HG02610 (cell line): Measurements from ENCODE around the gene GNG14.
"Not testable (repeated sequence)": the region's sequence is repeated elsewhere in the genome, so short reads cannot be mapped to it uniquely, and the experiment has no call there.

Source experiments
- ATAC-seq: cut with Tn5 transposase; IDR thresholded peaks from one replicate; pipeline ENCODE4 v1.9.1; 2021; ENCODE audit warnings: mild to moderate bottlenecking, moderate library complexity; ENCODE audit not compliant: unreplicated experiment

The GNG14 gene

DNA sequence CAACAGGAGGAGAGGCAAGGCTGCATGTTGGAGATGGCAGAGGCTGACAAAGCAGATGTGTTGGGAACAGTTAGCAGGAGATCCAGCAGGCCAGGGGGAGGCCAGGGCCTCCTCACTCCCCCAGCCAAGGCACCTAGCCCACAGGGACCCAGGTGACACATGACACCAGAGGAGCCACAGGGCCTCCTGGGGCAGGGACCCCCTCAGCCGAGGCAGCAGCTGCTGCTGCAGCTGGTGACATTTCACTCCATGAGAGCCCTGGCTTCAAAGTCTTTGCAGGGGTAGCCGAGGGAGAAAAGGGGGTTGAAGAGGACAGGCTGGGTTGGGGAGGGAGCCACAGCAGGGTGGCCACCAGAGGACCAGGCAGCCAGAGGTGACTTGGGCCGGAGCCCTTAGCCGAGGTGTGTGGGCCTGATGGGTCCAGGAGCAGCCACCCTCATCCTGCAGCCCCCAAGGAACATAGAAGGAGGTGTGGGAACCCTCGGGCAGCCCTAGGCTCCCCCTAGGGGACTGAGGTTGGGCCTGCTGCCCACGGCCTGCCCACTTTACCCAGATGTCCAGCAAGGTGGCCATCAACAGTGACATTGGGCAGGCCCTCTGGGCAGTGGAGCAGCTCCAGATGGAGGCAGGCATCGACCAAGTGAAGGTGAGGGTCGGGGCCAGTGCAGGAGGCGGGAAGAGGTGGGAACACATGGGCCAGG, at the start of gene GNG14:
Gene GNG14, plus strand, starts transcription at position 503 of the 701 bp plus-strand sequence. Its CDS starts 51 bp downstream, at position 554.
- no peak for ATAC-seq

DNA sequence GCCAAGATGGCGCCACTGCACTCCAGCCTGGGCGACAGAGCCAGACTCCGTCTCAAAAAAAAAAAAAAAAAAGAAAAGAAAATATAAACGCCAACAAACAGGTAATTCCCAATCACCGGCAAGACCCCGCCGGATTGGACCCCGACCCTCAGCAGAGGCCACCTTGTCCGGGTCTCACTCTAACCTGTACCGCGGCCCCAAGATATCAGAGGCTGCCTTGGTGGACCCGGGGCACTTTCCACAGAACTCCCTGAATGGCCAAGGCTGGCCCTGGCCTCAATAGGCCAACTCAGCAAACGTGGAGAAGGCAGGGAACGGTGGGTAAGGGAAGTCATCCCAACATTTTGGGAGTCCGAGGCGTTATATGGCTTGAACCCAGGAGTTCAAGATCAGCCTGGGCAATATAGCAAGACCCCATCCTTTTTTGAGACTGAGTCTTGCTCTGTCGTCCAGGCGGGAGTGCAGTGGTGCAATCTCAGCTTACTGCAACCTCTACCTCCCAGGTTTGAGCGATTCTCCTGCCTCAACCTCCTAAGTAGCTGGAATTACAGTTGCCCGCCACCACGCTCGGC, 49.1 kb upstream of the GNG14 start:
- no peak for ATAC-seq

DNA sequence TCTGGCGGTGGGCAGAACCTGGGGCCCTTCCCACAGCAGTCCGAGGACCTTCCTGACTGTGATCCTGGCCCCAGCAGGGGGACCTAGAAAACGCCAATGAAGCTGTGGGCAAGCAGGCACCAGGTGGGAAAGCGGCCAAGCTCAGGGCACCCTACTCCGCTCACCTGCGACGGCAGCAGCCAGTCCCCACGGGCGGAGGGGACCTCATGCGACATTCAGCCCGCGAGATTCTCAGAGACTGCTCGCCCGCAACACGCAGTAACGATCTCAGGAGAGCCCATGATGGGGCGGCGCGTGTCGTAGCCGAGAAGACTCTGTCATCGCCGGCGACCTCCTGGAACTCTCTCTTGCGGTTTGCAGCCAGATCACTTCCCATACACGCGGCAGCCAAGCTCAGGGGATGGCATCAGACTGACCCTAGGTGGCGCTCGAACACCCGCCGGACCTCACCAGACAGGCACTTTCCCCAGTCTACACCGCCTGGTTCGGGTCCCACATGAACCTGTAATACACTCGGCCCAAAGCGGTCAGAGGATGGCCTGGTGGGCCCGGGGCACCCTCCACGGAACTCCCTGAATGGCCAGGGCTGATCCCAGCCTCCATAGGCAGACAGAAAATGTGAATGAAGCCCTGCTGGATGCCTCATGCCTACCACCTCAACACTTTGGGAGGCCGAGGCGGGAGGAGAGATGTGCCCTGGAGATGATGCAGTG, 47.7 kb upstream of the GNG14 start:
- peak; percentile 55 for ATAC-seq

DNA sequence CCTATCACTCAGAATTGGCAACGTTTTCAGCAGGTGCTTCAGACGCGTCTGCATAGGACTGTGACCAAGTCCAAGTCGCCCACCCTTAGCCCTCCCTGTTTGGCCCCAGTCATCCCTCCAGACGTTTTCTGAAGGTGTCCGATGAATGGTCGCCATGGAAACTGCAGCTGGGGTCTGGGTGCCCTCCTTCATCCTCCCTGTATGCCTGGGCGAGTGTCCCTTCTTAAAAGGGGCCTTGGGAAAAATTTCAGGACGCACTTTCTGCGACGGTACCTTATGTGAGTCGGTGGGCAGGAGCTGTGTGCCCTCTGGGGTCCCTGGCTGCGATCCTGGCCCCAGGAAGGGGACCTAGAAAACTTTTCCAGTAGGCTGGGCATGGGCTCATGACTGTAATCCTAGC, 46.3 kb upstream of the GNG14 start:
- ATAC-seq, result no peak

DNA sequence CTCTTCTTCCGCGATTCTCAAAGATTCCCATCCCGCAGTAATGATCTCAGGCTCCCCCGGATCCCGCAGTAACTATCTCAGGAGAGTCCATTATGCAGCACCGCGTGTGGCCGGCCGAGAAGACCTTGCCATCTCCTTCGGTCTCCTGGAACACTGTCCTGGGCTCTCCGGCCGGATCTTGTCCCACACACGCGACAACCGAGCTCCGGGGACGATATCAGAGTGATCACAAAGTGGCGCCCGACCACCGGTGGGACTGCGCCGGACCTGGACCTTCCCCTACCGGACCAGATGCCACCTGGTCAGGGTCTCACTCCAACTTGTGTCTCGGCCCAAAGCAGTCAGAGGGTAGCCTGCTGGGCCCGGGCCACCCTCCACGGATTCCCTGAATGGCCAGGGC, 45.3 kb upstream of the GNG14 start:
- no peak for ATAC-seq

DNA sequence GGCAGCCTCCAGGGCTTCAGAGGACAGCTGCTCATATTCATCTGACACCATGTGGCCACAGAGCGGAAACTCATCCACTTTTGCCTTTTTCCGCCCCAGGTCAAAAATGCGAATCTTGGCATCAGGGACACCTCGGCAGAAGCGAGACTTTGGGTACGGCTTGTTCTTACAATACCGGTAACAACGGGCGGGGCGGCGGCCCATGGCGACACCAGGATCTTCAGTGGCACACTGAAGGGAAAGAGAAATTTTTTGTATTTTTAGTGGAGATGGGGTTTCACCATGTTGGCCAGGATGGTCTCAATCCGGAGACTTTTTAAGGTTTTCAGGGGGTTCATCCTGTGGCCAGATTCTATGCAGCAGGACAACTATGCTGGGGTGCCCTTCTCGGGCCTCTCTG, 44.1 kb upstream of the GNG14 start:
- ATAC-seq, result not testable (repeated sequence)

DNA sequence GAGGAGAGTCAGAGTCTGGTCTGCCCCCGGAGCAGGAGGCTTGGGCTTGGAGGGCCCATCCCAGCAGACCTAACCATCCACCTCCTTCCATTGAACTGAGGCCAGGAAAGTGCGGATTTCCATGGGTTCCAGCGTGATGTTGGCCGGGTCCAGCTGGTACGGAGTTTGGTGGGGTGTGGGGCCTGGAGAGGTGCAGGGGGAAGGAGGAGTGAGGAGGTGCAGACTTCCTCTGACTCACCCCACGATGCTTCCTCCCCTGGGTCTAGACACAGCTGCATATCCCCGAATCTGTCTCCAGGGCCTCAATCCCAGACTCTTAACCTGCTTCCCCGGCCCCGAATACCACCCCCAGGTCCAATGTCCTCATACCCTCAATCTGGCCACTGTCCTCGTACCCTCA, 41.2 kb upstream of the GNG14 start:
- ATAC-seq, result no peak

DNA sequence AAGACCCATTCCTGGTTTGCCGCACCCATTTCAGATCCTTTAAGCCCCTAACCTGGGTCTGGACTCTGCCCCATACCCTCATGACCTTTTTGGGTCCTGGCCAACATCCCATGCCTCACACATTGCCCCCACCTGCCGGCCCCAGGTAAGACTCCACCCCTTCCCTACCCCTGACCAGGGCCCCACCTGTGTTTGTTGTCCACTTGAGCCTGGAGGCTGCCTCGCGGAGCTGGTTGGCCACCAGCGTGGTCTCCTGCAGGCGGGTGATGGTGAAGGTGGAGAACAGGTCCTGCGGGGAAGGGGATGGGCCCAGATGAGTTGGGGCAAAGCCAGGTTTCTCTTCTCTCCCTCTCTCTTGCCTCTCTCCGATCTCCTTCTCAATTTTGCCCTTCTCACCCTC, 40.8 kb upstream of the GNG14 start:
- no peak for ATAC-seq

DNA sequence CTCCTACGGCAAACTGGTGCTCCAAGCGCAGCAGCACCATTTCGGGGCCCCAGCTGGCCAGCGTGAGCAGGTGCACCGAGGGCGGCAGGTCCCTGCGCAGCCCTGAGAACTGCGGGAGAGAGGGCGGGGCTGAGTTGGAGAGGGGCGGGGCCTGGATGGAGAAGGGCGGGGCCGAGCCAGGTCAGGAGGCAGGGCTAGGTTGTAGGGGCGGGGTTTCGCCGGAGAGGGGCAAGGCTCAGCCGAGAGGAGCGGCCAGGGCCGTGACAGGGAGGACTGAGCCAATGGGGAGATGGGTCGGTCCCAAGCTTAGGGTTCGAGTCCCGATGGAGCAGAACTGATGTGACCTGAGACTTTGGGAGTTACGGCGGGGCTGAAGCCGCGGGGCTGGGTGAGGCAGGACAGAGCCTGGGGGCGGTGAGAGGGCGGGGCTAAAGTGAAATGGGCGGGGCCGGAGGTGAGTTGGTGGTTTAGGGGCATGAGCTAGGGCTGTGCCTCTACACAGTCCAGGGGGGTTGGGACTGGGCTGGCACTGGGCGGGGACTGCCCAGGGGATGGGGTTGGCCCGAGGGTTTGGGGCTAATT, 40.2 kb upstream of the GNG14 start:
- no peak for ATAC-seq

DNA sequence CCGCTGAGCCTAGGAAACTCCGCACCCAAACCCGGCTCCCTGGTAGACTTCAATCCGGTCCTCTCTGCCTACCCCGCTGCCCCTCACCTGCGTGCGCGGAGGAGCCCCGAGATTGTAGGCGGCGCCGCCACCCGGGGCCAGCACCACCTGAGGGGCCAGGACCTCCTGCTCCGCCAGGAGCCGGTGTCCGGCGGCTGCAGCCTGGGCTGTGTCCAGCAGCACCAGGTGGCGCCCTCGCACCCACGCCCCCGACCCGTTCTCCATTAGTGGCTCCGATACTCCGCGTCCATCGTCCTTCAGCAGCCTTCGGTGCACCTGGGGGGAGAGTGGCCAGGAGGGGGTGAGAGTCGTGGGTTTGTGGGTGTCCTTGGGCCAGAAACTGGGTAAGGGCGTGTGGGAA, 39.7 kb upstream of the GNG14 start:
- no peak for ATAC-seq

DNA sequence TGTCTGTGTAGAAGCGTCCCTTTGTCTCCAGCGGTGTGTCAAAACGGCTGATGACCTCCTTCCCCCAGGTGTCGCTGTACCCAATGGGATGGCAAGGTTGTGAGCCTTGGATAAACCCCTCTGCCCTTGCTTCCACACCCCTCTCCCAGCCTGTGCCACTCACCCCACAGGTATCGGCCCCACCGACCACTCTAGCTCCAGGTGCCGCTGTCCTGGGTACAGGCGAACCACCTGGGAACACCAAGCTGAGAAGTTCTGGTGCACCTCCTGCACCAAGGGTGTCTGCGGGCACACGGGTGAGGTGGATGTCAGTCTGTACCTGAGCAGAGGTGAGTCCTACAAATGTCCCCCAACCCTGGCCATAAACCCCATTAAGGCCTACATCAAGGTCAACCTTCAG, 37.9 kb upstream of the GNG14 start:
- no peak for ATAC-seq

DNA sequence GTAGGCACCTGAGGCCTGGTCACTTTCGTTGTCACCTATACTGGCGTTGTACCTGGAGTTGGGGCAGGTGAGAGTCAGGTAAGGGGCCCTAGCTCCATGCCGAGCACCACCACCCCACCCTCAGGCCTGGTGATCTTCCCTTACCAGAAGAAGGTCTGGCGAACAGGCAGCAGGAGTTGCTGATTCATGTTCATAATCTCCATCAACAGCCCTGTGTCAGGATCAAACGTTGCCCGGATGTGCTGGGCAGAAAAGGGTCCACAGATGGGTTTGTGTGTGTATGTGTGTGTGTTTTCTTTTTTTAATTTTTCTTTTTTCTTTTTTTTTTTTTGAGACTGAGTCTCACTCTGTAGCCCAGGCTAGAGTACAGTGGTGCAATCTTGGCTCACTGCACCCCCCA, 35.6 kb upstream of the GNG14 start:
- ATAC-seq, result no peak

DNA sequence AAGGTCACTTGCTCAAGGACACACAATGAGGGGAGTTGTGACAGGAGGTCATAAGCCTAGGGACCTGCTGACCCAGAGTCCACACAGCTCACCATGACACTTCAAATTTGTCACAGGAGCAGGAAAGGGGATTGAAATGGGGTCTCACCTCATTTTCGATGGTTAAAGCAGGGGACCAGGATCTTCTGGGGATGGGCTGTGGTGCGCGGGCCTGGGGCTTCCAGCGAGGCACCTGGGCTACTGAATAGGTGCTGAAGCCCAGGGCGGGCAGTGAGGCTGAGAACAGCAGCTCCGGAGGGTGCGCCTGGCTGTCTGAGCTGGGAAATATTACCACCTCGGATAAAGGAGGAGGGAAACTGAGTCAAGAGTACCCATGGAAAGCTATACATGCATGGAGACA, 32.3 kb upstream of the GNG14 start:
- no peak for ATAC-seq

DNA sequence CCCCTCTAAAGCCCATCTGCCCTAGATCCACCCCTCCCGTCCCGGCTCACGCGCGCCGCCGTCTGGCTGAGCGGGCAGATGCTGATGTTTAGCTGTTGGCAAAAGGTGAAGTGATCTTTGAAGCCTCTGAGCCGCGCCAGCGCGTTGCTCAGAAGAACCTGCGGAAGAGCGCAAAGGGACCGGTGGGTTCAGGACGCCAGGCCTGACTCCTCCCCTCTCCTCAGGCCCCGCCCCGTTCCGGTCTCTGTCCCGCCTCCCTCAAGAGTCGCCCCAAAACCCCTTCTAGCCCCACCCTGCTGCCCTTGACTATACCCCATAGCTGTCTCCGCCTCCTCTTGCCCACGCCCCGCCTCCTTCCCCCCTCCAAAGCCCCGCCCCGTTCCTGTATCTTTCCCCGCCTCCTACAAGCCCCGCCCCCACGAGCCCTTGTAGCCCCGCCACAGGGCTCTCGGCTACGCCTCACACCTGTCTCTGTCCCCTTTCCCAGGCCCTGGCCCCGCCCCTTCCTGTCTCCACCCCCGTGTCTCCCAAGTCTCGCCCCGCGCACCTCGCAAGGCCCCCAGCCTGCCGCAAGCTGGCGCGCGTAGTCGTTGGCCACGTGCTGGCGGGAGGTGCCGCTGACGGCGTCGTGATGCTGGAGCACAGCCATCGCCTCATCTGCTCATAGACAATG, 30.8 kb upstream of the GNG14 start:
- no peak for ATAC-seq

DNA sequence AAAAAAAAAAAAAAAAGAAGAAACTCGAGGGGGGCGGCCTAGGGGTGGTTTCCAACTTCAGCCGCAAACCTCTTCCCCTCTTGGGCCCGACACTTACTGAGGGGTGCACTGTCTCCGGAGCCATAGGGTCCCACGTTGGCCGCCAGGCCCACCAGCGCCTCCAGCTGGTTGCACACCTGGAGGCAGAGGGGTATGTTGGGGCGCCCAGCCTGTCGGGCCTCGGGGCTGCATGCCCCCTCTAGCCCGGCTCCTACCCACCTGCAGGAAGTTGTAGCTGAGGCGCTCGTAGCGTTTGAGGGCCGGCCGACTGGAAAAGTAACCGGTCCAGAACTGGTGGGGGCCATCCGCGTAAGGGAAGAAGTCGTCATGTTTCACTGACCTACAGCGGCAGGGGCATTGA, 29.8 kb upstream of the GNG14 start:
- ATAC-seq, result no peak

DNA sequence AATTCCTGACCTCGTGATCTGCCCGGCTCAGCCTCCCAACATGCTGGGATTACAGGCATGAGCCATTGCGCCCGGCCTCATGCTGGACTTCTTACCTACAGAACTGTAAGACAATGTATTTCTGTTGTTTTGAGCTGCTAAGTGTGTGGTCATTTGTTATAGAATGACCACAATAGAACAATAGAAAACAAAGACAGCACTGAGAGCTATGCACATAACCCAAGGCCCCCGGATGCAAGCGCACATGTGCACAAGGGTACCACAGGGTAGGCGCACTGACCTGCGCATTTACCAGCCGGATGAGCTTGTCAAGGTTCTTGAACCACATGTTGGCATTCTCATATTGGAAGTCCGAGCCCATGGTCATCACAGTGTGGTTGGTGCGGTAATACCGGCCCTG, 26.8 kb upstream of the GNG14 start:
- ATAC-seq, result no peak

DNA sequence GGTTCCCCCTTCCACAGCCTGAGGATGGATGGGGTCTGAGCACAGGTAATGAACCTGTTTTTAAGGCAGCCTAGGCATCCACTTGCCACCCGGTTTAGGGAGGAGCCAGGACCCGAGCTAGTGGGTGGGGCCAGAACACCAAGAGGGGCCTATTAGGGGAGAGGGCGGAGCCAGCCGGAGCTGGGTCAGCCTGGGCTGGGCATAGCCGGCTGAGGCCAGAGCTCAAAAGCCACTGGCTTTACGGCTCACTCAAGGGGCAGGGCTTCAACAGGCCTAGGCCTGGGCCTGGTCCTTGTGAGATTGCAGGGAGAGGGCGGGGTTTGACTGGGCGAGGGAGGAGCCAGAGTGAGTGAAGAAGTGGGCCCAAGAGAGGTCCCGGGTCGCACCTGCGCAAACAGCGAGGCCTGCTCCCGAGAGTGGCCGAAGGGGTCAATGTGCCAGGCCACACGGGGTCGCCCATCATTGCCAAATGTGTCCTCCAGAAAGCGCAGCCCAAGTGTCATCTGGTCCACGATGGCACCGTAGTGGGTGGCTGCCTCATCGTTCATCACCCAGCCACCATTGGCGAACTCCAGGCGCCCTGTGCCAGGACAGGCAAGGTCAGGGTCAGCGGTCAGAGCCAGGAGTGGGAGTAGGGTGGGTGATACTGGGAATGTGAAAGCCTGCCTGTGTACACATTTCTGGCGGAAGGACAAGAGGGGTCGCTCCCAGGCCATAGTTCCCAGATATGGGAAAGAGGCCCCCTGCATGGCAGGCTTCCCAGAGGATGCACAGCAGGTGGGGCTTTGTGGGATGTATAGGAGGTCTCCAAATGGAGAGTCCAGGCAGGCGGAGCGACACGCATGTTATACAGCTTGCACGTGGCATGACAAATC, 23.2 kb upstream of the GNG14 start:
- ATAC-seq, result no peak

DNA sequence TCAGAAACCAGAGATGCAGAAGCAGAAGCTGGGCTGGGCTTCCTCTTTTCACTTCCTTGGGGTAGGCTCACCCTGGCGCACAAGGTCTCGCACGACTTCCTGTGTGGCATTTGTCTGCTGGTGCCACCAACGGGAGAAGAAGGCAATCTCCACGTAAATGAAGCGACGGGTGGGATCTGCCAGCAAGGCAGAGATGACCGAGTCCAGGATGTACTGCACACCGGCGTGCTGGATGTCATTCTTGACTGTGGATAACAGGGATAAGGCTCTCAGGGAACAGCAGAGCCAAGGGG, 22.6 kb upstream of the GNG14 start:
- ATAC-seq, result no peak

DNA sequence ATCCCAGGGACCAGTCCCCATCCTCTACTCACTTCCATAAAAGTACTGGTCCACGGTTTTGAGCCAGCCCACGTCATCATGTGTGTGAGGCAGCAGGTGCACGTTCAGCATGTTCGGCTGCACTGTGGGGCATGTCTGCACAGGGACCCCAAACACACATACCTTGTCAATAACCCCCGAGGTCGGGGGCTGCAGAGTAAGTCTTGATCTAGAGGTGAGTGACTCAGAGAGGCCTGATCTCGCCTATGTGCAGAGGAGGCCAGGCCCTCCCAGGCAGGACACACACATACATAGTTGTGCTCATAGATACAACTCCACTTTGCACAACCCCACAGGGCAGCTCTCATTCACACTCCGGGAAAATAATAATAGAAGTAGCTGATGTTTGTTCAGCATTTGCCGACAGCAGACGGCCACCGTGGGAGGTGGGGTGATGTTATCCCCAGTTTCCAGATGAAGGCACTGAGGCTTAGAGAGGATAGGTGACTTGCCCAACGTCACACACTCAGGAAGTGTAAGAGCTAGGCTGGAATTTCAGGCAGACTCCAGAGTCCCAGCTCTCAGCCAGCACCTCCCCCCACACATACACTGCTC, 22.0 kb upstream of the GNG14 start:
- no peak for ATAC-seq
